OCI-LY7 (cell line): ENCODE data around the gene C2orf72.

Experiments
- CTCF ChIP-seq: fragments of 200-600 bp; sonication (generic); conservative IDR thresholded peaks from 2 replicates; pipeline ENCODE4 v1.5.1; 2014; ENCODE audit warnings: mild to moderate bottlenecking, antibody characterized with exemption, low read length, moderate library complexity, mixed read lengths
- EZH2phosphoT487 ChIP-seq: fragments of 200-600 bp; sonication (generic); IDR thresholded peaks from 2 replicates; pipeline ENCODE4 v1.6.1; 2018; ENCODE audit warnings: low read depth, borderline replicate concordance, mild to moderate bottlenecking, mixed run types, antibody characterized with exemption, low read length, moderate library complexity, mixed read lengths

DNA sequence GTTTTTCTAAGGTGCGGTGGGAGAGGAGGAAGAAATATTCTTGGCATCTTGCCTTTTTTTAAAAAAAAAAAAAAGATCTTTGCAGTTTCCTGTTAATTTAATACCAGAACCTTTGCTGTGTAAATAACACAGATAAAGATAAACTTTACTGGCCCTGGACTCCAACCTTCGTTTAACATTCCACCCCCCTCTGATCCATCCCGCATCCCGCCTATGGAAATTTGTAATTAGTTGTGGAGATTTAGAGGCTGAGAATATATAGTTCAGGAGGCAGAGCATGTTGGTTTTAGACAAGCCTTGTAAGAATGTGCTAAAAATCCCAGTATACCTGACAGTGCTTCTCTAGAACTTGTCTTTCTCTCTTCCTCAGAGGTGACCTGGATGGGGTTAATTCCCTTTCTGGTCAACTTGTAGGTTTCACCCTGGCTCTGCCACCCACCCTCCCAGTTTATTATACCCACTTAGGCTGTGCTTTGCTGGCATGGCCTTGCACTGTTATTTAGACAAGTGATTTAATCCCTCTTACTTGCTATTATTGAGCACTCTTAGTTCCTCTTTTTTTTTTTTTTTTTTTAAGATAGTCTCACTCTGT lies 2.9 kb upstream of the C2orf72 start:
- no peak for TF ChIP-seq CTCF
- no peak for TF ChIP-seq EZH2phosphoT487
